Smooth muscle cell of the coronary artery (primary cell): ENCODE data around the gene CIROP. TPM values are rescaled to one million over a fixed set of nuclear protein-coding genes. Genes with fewer than 3 reads are reported as not detected.

Experiments used
- total RNA-seq: library from RNA; depleted of rRNA; stranded (reverse); fragments of >200 nt; gene quantifications from 2 replicates; pipeline ENCODE4 v1.2.3, GENCODE V29; 2014; ENCODE audit warnings: low replicate concordance

Gene CIROP, protein sequence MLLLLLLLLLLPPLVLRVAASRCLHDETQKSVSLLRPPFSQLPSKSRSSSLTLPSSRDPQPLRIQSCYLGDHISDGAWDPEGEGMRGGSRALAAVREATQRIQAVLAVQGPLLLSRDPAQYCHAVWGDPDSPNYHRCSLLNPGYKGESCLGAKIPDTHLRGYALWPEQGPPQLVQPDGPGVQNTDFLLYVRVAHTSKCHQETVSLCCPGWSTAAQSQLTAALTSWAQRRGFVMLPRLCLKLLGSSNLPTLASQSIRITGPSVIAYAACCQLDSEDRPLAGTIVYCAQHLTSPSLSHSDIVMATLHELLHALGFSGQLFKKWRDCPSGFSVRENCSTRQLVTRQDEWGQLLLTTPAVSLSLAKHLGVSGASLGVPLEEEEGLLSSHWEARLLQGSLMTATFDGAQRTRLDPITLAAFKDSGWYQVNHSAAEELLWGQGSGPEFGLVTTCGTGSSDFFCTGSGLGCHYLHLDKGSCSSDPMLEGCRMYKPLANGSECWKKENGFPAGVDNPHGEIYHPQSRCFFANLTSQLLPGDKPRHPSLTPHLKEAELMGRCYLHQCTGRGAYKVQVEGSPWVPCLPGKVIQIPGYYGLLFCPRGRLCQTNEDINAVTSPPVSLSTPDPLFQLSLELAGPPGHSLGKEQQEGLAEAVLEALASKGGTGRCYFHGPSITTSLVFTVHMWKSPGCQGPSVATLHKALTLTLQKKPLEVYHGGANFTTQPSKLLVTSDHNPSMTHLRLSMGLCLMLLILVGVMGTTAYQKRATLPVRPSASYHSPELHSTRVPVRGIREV
- total RNA-seq = 0.12 TPM in 1 of 2 replicates, not detected in the other

DNA sequence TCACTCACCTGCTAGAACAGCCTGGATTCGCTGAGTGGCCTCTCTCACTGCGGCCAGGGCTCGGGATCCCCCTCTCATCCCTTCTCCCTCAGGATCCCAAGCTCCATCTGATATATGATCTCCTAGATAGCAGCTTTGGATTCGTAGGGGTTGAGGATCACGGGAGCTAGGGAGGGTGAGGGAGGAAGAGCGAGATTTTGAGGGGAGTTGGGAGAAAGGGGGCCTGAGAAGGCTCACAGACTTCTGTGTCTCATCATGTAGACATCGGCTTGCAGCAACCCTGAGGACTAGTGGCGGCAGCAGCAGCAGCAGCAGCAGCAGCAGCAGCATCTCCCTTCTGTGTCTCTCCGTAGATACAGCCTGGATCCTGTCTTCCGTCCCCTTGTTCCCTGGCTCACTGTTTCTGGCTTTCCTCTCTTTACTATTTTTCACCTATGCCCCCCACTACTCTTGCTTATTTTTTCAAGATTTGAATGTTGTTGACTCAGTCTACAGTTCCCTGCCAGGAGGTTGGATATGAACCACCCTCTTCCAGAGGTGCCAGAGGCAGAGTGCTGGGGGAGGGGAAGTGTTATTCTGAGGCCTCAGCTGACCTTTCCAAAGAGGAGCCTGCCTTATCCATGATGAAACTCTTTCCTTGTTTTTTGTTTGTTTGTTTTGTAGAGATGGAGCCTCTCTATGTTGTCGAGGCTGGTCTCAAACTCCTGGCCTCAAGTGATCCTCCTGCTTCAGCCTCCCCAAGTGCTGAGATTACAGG, at the start of gene CIROP:
Gene CIROP, minus strand, starts transcription at position 399 of the 757 bp plus-strand sequence. Its CDS starts 69 bp downstream, at position 330.

DNA sequence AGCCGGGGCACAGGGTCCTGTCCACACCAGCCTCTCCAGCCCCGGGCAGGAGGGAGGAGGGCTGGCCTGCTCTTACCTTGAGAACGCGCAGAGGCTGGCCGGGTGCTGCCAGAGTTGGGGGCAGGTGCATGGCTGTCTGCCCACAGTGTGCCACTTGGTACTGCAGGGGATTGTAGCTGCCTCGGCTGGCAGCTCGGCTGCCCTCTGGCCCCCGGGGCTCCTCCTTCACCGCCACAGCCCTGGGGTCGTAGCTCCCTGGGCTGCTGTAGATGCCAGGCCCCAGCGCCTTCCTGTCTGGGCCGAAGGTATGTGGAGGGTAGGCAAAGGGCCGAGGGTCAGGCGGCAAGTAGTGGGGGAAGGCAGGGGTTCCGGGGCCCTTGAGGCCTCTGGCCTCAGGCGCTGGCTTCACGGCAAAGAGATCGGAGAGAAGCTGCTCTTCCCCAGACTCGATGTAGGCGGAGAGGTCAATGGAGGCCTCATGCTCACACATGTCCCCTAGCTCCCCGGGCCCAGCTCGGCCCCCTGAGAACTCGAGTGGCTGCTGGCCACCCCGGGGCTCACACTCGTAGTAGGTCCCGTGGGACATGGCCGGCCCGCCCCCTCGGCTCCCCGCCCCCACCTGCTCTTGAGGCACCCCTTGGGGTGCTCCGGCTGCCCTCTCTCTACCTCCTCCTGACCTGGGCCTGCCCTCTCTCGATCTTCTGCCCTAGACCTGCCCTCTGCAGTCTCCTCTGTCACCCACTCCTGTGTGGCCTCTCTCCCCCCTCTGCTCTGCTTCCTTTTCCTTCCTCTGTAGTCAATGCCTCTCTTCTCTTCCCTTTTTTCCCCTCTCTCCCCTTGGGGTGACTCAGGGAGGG, 13.9 kb upstream of the CIROP start, which contains the start of gene CEBPE:
Gene CEBPE, minus strand, starts transcription at position 750 of the 857 bp plus-strand sequence. Its CDS starts 164 bp downstream, at position 586.

DNA sequence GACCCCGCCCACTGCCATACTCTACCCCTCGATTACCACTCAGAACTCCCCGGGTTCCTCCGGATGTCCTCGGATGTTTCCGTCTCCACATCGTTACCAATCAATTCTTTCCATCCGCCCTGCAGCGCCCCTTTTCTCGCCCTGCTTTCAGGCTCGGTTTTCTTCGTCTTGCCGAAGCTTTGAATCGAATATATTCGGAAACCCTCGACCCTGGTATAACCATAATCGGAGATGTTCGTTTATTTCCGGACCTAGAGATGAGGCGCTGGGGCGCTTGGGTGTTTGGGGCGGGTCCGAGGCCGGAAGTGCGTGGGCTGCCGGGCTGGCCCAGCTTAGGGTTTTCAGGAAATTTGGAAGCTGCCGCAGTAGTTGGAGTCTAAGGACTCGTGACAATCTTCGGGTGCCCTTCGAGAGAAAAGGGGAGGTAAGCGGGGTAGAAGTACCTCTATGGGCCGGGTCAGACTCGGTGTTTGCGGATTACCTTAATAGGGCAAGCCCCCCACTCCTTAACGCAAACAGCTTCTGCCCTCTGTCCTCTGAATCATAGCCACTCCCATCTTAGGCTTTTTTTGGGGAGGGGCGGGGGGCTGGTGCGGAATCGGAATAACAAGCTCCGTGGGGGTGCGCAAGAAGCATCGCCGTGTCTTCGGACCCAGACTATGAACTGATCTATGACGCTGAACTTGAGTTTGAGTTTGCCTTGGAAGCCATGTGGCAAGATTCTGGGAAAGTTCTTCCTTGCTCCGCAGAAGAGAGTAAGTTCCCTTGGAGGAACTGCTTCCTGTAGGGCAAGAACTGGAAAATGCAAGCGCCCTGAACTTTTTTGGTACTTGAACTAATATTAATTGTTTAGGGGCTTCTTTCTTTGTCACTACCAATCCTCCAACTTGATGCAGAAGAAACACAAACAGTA, 9.3 kb downstream of the CIROP start, which contains the start of gene C14orf119:
Gene C14orf119, plus strand, starts transcription at position 310 of the 913 bp plus-strand sequence. CDS start 2,154 bp downstream, outside the sequence.

DNA sequence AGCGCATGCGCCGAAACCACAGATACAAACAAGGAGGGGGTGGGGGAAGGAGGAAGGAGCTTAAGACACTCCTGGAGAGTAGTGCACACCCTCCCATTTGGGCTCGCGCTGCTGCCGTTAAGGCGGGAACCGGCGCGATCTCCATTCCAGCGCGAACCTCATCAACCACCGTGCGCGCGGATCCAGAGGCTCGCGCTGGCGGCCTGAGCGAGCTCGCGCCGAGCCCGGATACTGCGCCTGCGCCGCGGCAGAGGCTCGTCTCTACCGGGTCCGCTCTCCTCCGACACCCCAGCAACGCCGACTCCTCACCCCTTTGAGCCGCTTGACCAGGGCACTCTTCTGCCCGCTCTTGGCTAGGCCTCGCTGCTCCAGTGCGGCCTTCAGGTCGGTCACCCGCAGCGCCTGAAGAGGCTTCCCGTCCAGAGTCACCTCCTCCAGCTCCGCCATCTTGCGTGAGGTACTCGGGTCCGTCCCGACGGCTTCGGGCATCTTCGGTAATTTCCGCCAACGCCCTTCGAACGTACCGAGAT, 10.1 kb downstream of the CIROP start, which contains the start of gene ACIN1:
Gene ACIN1, minus strand, starts transcription at position 471 of the 530 bp plus-strand sequence. Its CDS starts 24 bp downstream, at position 447.

DNA sequence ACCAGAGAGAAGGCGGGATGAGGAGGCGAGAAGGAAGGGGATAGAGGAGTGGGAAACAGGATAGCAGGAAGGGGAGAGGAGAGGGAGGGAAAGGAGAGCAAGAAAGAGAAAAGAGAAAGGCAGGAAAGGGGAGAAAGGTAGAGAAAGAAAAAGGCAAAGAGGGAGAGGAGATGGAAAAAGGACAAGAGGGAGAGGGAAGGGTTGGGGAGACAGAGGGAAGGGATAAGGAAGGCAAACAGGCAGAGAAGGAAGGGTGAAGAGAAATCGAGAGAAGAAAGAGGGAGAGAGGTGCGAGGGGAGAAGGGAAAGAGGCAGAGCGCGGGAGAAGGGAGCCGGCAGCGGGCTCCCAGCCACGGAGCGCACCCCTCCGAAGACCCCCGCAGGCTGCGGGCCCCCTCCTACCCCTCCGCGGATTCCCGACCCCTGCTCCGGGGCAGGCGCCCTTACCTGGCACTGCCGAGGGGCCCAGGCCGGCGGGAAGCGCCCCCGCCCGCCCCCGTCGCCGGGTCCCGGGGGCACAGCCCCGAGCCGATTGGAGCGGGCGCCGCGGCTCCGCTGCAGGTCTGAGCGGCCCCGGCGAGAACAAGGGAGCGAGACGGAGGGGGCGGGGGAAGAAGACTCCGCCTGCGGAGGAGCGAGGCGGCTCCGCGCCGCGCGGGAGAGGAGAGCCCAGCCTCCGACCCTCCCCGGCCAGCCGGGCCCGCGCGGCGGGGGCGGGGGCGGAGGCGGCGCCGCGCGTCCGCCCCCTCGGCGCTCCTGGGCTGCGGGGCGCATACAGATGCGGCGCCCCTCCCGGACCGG, 47.6 kb downstream of the CIROP start, which contains the start of gene CDH24:
Gene CDH24, minus strand, starts transcription at position 565 of the 801 bp plus-strand sequence. CDS start 1,787 bp downstream, outside the sequence.

Other genes with a start within 250 kb of the CIROP start
- gene LRP10, start 233.2 kb downstream of the CIROP start, total RNA-seq = 47.1 and 59.4 TPM in 2 replicates
- gene REM2, start 221.8 kb downstream of the CIROP start, total RNA-seq = 0.08 TPM in 1 of 2 replicates, not detected in the other
- gene RBM23, start 185.8 kb downstream of the CIROP start, total RNA-seq = 46.7 and 118 TPM in 2 replicates
- 61.3 and 86.6 TPM in 2 replicates for gene PRMT5, start 175.6 kb downstream of the CIROP start, total RNA-seq
- 27.0 and 29.3 TPM in 2 replicates for gene HAUS4, start 147.9 kb downstream of the CIROP start, total RNA-seq
- gene AJUBA, start 122.4 kb downstream of the CIROP start, total RNA-seq = 19.2 and 54.1 TPM in 2 replicates
- gene C14orf93, start 94.8 kb downstream of the CIROP start, total RNA-seq = 6.2 and 10.6 TPM in 2 replicates
- gene PSMB5, start 70.1 kb downstream of the CIROP start, total RNA-seq = 210 and 299 TPM in 2 replicates
- not detected in 2 replicates for gene PSMB11, start 62.8 kb downstream of the CIROP start, total RNA-seq
- gene CDH24, start 47.5 kb downstream of the CIROP start, total RNA-seq = 4.0 and 4.9 TPM in 2 replicates
- gene ACIN1, start 9.9 kb downstream of the CIROP start, total RNA-seq = 55.7 and 70.0 TPM in 2 replicates
- gene C14orf119, start 9.5 kb downstream of the CIROP start, total RNA-seq = 53.4 and 58.8 TPM in 2 replicates
- not detected in 2 replicates for gene CEBPE, start 14.3 kb upstream of the CIROP start, total RNA-seq
- gene SLC7A8, start 78.7 kb upstream of the CIROP start, total RNA-seq = 0.15 and 16.1 TPM in 2 replicates
- not detected in 2 replicates for gene RNF212B, start 132.9 kb upstream of the CIROP start, total RNA-seq
- 3.4 and 3.6 TPM in 2 replicates for gene HOMEZ, start 181.1 kb upstream of the CIROP start, total RNA-seq
- gene PPP1R3E, start 197.9 kb upstream of the CIROP start, total RNA-seq = 1.6 and 2.2 TPM in 2 replicates
- gene BCL2L2, start 201.8 kb upstream of the CIROP start, total RNA-seq = 16.4 and 17.8 TPM in 2 replicates
- 76.1 and 118 TPM in 2 replicates for gene PABPN1, start 216.5 kb upstream of the CIROP start, total RNA-seq
- 17.3 and 19.0 TPM in 2 replicates for gene SLC22A17, start 247.9 kb upstream of the CIROP start, total RNA-seq